OCI-LY3 (cell line): ENCODE results near the gene COPS2.

Source experiments
- H2AFZ ChIP-seq: fragments of 200-600, 300-600 bp; shearing (Covaris generic); 2 replicates; pipeline ENCODE4 v1.6.0; 2014; ENCODE audit warnings: antibody characterized with exemption, low read depth, low read length
- H3K27ac ChIP-seq: fragments of 200-600, 300-600 bp; sonication (generic); 2 replicates; pipeline ENCODE4 v1.5.1; 2014; ENCODE audit warnings: mild to moderate bottlenecking, low read length, moderate library complexity, mixed read lengths
- H3K27me3 ChIP-seq: fragments of 200-600, 300-600 bp; sonication (generic); 2 replicates; pipeline ENCODE4 v1.6.1; 2014; ENCODE audit warnings: low read depth, low read length, mixed read lengths
- H3K36me3 ChIP-seq: fragments of 200-600, 300-600 bp; sonication (generic); replicated peaks from 2 replicates; pipeline ENCODE3; 2014; ENCODE audit warnings: low read depth, low read length, mixed read lengths
- H3K4me1 ChIP-seq: fragments of 300-600, 200-600 bp; sonication (generic); 2 replicates; pipeline ENCODE4 v1.6.1; 2014; ENCODE audit warnings: low read length, mixed read lengths
- H3K4me2 ChIP-seq: fragments of 200-600, 300-600 bp; sonication (generic); 2 replicates; pipeline ENCODE4 v1.6.1; 2014; ENCODE audit warnings: low read length, mixed read lengths
- H3K4me3 ChIP-seq: fragments of 300-600, 200-600 bp; sonication (generic); 2 replicates; pipeline ENCODE4 v1.5.1; 2014; ENCODE audit warnings: antibody characterized with exemption, mild to moderate bottlenecking, low read length, moderate library complexity
- H3K79me2 ChIP-seq: fragments of 300-600, 200-600 bp; shearing (Covaris generic); 2 replicates; pipeline ENCODE4 v1.6.1; 2014; ENCODE audit warnings: mild to moderate bottlenecking, low read length, mixed read lengths
- H3K9ac ChIP-seq: fragments of 300-600, 200-600 bp; shearing (Covaris generic); 2 replicates; pipeline ENCODE4 v1.6.0; 2014; ENCODE audit warnings: mild to moderate bottlenecking, low read length, moderate library complexity
- H3K9me3 ChIP-seq: fragments of 200-600, 300-600 bp; shearing (Covaris generic); 2 replicates; pipeline ENCODE4 v1.6.1; 2014; ENCODE audit warnings: low read length, mixed read lengths; ENCODE audit not compliant: insufficient read depth
- H4K20me1 ChIP-seq: fragments of 200-600, 300-600 bp; sonication (generic); 2 replicates; pipeline ENCODE4 v1.6.1; 2016; ENCODE audit warnings: low read length, mixed read lengths; ENCODE audit not compliant: insufficient read depth
- EZH2phosphoT487 ChIP-seq: fragments of 200-600 bp; shearing (Covaris generic); IDR thresholded peaks from 2 replicates; pipeline ENCODE4 v1.6.1; 2018; ENCODE audit warnings: antibody characterized with exemption, mixed run types, low read depth
- TF ChIP-seq, protein P1 (sequence below): fragments of 200-600, 300-600 bp; sonication (generic); IDR thresholded peaks from 2 replicates; pipeline ENCODE4 v1.5.1; 2014; ENCODE audit warnings: antibody characterized with exemption, low read length, low read depth

COPS2 gene

DNA sequence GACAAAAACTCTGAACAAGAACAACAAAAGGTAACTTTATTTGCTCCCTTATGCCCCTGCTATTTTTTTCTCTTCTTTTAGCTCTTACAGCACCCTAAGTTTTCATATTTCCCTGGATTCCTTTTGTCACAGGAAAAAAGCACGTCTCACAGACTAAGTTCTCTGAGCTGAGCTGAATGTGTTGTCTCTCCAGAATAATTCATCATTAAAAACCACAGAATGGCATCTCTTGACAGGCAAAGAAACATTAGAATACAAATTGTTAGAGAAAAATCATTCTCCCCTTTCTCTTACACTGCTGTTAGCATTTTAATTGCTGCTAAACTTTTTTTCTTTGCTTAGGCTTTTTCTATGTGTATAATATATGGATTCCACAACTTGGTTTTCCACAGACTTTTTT is 60.5 kb downstream of the COPS2 start:
- Histone ChIP-seq H3K4me2 (no peak overlapping the region), H3K36me3 (peaks cover 8% of the 10 kb centered on the region), H3K79me2 (no peaks in the 10 kb centered on the region), H3K27me3 (no peaks in the 10 kb centered on the region), H3K9me3 (no peaks in the 10 kb centered on the region), H4K20me1 (no peaks in the 10 kb centered on the region), H3K4me1 (no peaks in the 10 kb centered on the region), H3K27ac (no peak overlapping the region), H2AFZ (no peak overlapping the region), H3K4me3 (no peak overlapping the region), H3K9ac (no peak overlapping the region)
- TF ChIP-seq, protein P1, sequence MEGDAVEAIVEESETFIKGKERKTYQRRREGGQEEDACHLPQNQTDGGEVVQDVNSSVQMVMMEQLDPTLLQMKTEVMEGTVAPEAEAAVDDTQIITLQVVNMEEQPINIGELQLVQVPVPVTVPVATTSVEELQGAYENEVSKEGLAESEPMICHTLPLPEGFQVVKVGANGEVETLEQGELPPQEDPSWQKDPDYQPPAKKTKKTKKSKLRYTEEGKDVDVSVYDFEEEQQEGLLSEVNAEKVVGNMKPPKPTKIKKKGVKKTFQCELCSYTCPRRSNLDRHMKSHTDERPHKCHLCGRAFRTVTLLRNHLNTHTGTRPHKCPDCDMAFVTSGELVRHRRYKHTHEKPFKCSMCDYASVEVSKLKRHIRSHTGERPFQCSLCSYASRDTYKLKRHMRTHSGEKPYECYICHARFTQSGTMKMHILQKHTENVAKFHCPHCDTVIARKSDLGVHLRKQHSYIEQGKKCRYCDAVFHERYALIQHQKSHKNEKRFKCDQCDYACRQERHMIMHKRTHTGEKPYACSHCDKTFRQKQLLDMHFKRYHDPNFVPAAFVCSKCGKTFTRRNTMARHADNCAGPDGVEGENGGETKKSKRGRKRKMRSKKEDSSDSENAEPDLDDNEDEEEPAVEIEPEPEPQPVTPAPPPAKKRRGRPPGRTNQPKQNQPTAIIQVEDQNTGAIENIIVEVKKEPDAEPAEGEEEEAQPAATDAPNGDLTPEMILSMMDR = no peak
- no peak for TF ChIP-seq EZH2phosphoT487

DNA sequence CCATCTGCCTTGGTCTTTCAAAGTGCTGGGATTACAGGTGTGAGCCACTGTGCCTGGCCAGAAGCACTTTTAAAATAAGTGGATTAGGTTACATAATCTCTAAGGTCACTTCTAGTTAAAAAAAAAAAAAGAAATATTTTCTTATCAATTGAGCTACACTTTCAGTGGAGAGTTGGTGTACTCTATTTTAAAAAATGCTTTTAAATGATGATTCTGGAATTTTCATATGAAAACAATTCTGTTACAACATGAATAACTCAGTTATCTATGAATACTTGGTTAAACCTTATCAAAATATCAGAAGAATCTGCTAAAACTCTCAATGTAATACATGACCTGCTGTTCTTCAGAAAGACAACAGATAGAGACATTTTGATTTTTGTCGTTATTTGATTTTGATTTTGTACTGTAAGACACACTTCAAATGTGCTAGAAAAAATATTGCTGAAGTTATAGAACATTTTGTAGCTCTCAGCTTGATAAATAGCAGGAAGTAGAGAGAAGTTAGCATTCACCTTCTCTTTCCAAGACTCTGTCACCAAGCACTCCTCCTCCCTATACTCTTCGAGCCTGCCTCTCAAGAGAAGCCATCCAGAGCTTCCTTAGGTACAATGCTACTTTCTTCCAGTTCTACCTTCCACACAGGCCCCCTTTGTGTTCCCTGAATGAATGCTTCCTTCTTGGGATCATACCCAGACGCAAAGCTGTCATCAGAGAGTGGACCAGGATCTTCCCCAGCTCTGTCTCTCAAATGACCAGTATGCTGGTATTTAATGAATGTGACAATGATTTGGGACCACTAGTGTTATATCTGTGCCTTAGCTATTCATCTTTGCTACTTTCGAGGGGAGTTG is 61.9 kb downstream of the COPS2 start:
- H3K4me3 ChIP-seq = no peak overlapping the region
- no peaks in the 10 kb centered on the region for H3K4me1 ChIP-seq
- TF ChIP-seq EZH2phosphoT487 = no peak
- TF ChIP-seq, protein P1 = no peak
- H3K9me3 ChIP-seq = no peaks in the 10 kb centered on the region
- no peaks in the 10 kb centered on the region for H3K36me3 ChIP-seq
- no peak overlapping the region for H3K9ac ChIP-seq
- H3K79me2 ChIP-seq = no peaks in the 10 kb centered on the region
- no peaks in the 10 kb centered on the region for H4K20me1 ChIP-seq
- H3K27ac ChIP-seq = no peak overlapping the region
- no peaks in the 10 kb centered on the region for H3K27me3 ChIP-seq
- no peak overlapping the region for H3K4me2 ChIP-seq
- H2AFZ ChIP-seq = no peak overlapping the region

DNA sequence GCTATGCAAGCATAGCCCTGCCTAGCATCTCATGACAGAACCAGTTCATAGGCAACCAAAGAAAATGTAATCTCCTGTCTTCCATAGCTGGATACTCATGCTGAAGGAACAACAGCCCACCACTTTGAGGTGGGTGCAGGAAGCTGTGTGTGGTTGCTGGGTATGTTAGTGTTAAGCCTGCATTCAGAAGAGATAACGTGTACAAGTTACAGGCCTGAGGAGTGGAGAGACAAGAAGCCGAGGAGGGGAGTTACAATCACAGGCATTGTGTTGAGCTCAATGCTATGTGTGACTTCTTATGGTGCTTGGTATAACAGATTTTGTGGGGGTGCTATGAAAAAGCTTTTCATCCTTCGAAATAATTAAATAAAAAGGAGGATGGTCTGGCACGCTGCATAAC is 66.4 kb downstream of the COPS2 start:
- Histone ChIP-seq H4K20me1 (no peaks in the 10 kb centered on the region), H3K79me2 (no peaks in the 10 kb centered on the region), H3K9me3 (no peaks in the 10 kb centered on the region), H2AFZ (no peak overlapping the region), H3K4me1 (no peaks in the 10 kb centered on the region), H3K4me2 (no peak overlapping the region), H3K27me3 (no peaks in the 10 kb centered on the region), H3K27ac (no peak overlapping the region), H3K36me3 (no peaks in the 10 kb centered on the region), H3K4me3 (no peak overlapping the region), H3K9ac (no peak overlapping the region)
- no peak for TF ChIP-seq EZH2phosphoT487
- TF ChIP-seq, protein P1 = no peak

DNA sequence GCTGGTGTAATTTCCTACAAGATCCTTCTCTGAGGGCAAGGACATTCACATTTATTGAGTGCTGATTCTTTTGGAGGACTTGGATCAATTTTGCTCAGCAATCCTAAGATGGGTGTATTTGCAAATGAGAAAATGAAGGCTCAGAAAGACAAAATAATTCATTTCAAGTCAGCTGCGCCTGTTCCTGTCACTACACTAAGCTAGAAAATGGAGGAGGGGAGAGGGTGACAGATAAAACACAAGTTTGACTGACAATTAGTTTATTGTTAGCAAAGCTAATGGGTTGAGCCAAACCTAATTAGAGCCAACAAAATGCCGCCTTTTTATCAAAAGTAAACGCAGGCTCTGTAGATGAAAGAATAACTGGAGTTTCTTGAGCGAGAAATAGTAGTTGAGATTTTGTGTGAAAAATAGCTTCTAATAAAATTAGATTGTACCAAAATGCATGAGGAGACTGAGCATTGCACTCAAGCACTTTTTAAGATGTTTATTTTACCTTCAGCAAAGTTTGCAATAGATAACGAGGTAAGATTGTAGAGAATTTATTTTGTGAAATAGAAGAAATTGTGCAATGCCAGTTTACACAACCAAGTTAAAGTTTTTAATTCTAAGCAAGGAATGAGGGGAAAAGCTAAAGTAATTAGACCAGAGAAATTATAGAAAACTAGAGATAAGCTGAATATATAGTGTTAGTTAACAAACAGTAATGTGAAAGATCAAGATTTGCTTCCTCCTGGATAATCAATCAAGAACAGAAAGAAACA is 69.5 kb downstream of the COPS2 start:
- Histone ChIP-seq H3K79me2 (no peaks in the 10 kb centered on the region), H3K4me3 (no peak overlapping the region)
- TF ChIP-seq EZH2phosphoT487 = no peak
- TF ChIP-seq, protein P1 = no peak

More for the DNA sequence above, 69.5 kb downstream of the COPS2 start:
- no peak overlapping the region for H3K9ac ChIP-seq
- no peak overlapping the region for H3K27ac ChIP-seq
- no peaks in the 10 kb centered on the region for H3K27me3 ChIP-seq
- no peak overlapping the region for H3K4me2 ChIP-seq
- H4K20me1 ChIP-seq = no peaks in the 10 kb centered on the region
- no peaks in the 10 kb centered on the region for H3K9me3 ChIP-seq
- no peaks in the 10 kb centered on the region for H3K4me1 ChIP-seq
- no peaks in the 10 kb centered on the region for H3K36me3 ChIP-seq
- H2AFZ ChIP-seq = no peak overlapping the region
